Hepatocyte (in vitro differentiated cells): ENCODE measurements around the gene WSCD2. TPM values are rescaled to one million over a fixed set of nuclear protein-coding genes. Genes with fewer than 3 reads are reported as not detected.

Experiments used
- DNase-seq: peaks from one replicate; pipeline ENCODE4 v3.0.0-alpha.2; 2016; ENCODE audit warnings: low spot score
- H2AFZ ChIP-seq: fragments of 200-600 bp; sonication (generic); 2 replicates; pipeline ENCODE4 v1.6.0; 2016; ENCODE audit warnings: antibody characterized with exemption, mild to moderate bottlenecking
- H3K27ac ChIP-seq: fragments of 200-600 bp; sonication (generic); 2 replicates; pipeline ENCODE4 v1.5.1; 2016; ENCODE audit warnings: mild to moderate bottlenecking
- H3K27me3 ChIP-seq: fragments of 200-600 bp; sonication (generic); 2 replicates; pipeline ENCODE4 v1.6.1; 2016
- H3K36me3 ChIP-seq: fragments of 200-600 bp; sonication (generic); replicated peaks from 2 replicates; pipeline ENCODE4 v1.5.1; 2016; ENCODE audit warnings: low read depth; ENCODE audit not compliant: insufficient read depth
- H3K4me1 ChIP-seq: fragments of 200-600 bp; sonication (generic); 2 replicates; pipeline ENCODE4 v1.5.1; 2016; ENCODE audit warnings: mild to moderate bottlenecking, moderate library complexity; ENCODE audit not compliant: insufficient read depth
- H3K4me2 ChIP-seq: fragments of 200-600 bp; sonication (generic); 2 replicates; pipeline ENCODE4 v1.6.0; 2016
- H3K4me3 ChIP-seq: fragments of 200-600 bp; sonication (generic); 2 replicates; pipeline ENCODE4 v1.5.1; 2016; ENCODE audit warnings: mild to moderate bottlenecking
- H3K79me2 ChIP-seq: fragments of 200-600 bp; sonication (generic); 2 replicates; pipeline ENCODE4 v1.6.0; 2017; ENCODE audit warnings: mild to moderate bottlenecking
- H3K9me2 ChIP-seq: fragments of 200-600 bp; sonication (generic); replicated peaks from 2 replicates; pipeline ENCODE4 v1.6.0; 2017; ENCODE audit warnings: mild to moderate bottlenecking; ENCODE audit not compliant: insufficient read depth
- H3K9me3 ChIP-seq: fragments of 200-600 bp; sonication (generic); 2 replicates; pipeline ENCODE4 v1.5.1; 2016; ENCODE audit warnings: low read depth, mild to moderate bottlenecking
- H4K20me1 ChIP-seq: fragments of 200-600 bp; sonication (generic); 2 replicates; pipeline ENCODE4 v1.6.0; 2016; ENCODE audit warnings: mild to moderate bottlenecking; ENCODE audit not compliant: insufficient read depth, poor library complexity, severe bottlenecking
- CTCF ChIP-seq: fragments of 200-600 bp; sonication (generic); IDR thresholded peaks from 2 replicates; pipeline ENCODE4 v1.5.1; 2016; ENCODE audit warnings: antibody characterized with exemption, mild to moderate bottlenecking; ENCODE audit not compliant: poor library complexity
- EZH2 ChIP-seq: fragments of 200-600 bp; sonication (generic); IDR thresholded peaks from 2 replicates; pipeline ENCODE4 v1.6.1; 2016; ENCODE audit warnings: antibody characterized with exemption, mild to moderate bottlenecking, borderline replicate concordance
- EZH2phosphoT487 ChIP-seq: fragments of 200-600 bp; sonication (generic); IDR thresholded peaks from one replicate; pipeline ENCODE4 v1.6.1; 2018; ENCODE audit warnings: antibody characterized with exemption, mild to moderate bottlenecking, low read depth, moderate library complexity; ENCODE audit not compliant: unreplicated experiment, severe bottlenecking
- WGBS: methylation state at CpG from one replicate; pipeline ENCODE4 v1.1.6; 2016; ENCODE audit warnings: low lambda C conversion rate; ENCODE audit errors: missing lambda C conversion rate; 5-methylcytosine and 5-hydroxymethylcytosine counted together
- polyA plus RNA-seq: library from polyadenylated mRNA; unstranded; fragments of >200 nt; fragmentation: Nextera tagmentation; extraction: Ambion mirVana; gene quantifications from 2 replicates; pipeline ENCODE4 v1.2.1, GENCODE V29; 2016
- total RNA-seq: library from RNA; depleted of rRNA; stranded (reverse); fragments of >200 nt; gene quantifications from 2 replicates; pipeline ENCODE4 v1.2.3, GENCODE V29; 2014

Gene WSCD2
- total and polyA plus RNA-seq, 2 experiments from 2014 or later, result 4.2 to 4.3 TPM

- no peak overlapping the region for H3K27ac ChIP-seq
These were observed 155.1 kb downstream of the WSCD2 start for GRCh38 chr12:108284163-108284562.

GRCh38 chr12:108285016-108285415 is 155.9 kb downstream of the WSCD2 start:
- no peaks in the 10 kb centered on the region for H3K9me2 ChIP-seq
- H3K9me3 ChIP-seq, result no peaks in the 10 kb centered on the region
- DNase-seq, result no peak
- no peaks in the 10 kb centered on the region for H3K36me3 ChIP-seq
- no peak for TF ChIP-seq EZH2phosphoT487
- no peak for TF ChIP-seq EZH2
- TF ChIP-seq CTCF, result no peak
- H3K27ac ChIP-seq, result no peak overlapping the region
- WGBS, result 60% methylated on average over 2 of the region's 2 CpGs
- H4K20me1 ChIP-seq, result no peaks in the 10 kb centered on the region
- no peak overlapping the region for H2AFZ ChIP-seq
- no peak overlapping the region for H3K4me2 ChIP-seq
- no peak overlapping the region for H3K4me3 ChIP-seq
- no peaks in the 10 kb centered on the region for H3K4me1 ChIP-seq
- H3K27me3 ChIP-seq, result peaks cover 12% of the 10 kb centered on the region
- no peaks in the 10 kb centered on the region for H3K79me2 ChIP-seq

More at GRCh38 chr12:108284163-108284562, 155.1 kb downstream of the WSCD2 start:
- Histone ChIP-seq H3K36me3 (no peaks in the 10 kb centered on the region), H3K9me2 (no peaks in the 10 kb centered on the region), H3K4me2 (no peak overlapping the region), H3K79me2 (no peaks in the 10 kb centered on the region), H4K20me1 (no peaks in the 10 kb centered on the region), H3K27me3 (peaks cover 12% of the 10 kb centered on the region), H3K4me1 (no peaks in the 10 kb centered on the region), H3K4me3 (no peak overlapping the region), H3K9me3 (no peaks in the 10 kb centered on the region), H2AFZ (no peak overlapping the region)
- WGBS, result 61% methylated on average over 7 of the region's 7 CpGs
- TF ChIP-seq EZH2phosphoT487 (no peak), CTCF (no peak), EZH2 (no peak)
- no peak for DNase-seq

GRCh38 chr12:108287227-108287626 is 158.1 kb downstream of the WSCD2 start:
- no peak for TF ChIP-seq CTCF

More at GRCh38 chr12:108287227-108287626, 158.1 kb downstream of the WSCD2 start:
- Histone ChIP-seq H3K4me3 (no peak overlapping the region), H3K9me2 (no peaks in the 10 kb centered on the region), H4K20me1 (no peaks in the 10 kb centered on the region), H3K27me3 (peaks cover 8% of the 10 kb centered on the region), H3K36me3 (no peaks in the 10 kb centered on the region), H2AFZ (no peak overlapping the region), H3K9me3 (no peaks in the 10 kb centered on the region), H3K4me2 (no peak overlapping the region), H3K27ac (no peak overlapping the region), H3K4me1 (no peaks in the 10 kb centered on the region), H3K79me2 (no peaks in the 10 kb centered on the region)
- no peak for DNase-seq
- 92% methylated on average over 3 of the region's 3 CpGs for WGBS
